H1 (cell line): ENCODE measurements around the gene DDX49. TPM values are rescaled to one million over a fixed set of nuclear protein-coding genes. Genes with fewer than 3 reads are reported as not detected.

Source experiments
- CTCF ChIA-PET: fragments of 300-600 bp; sonication (Branson Sonifier 250); formaldehyde crosslinking; loops from one replicate; lab custom pipeline; 2021; ENCODE audit not compliant: partially characterized antibody; lab: Charles Lee
- POLR2A ChIA-PET: fragments of 300-600 bp; sonication (Branson Sonifier 250); formaldehyde crosslinking; loops from one replicate; lab custom pipeline; 2021; ENCODE audit warnings: inconsistent platforms; ENCODE audit not compliant: partially characterized antibody; lab: Charles Lee
- DNase-seq, 2 experiments: peaks; one replicate each; pipeline versions ENCODE4 v3.0.0 to v3.0.0-alpha.2; 2010 to 2022; ENCODE audit warnings: low spot score in 2 of 2, low read depth in 1 of 2, mixed read lengths in 1 of 2
- FAIRE-seq: peaks from 2 replicates; lab custom pipeline; 2011; peaks lifted over from hg19 to GRCh38; lab: Jason Lieb, UNC
- H2AFZ ChIP-seq: 2 replicates; pipeline ENCODE4 v1.8.1; 2012; ENCODE audit warnings: low read length, inconsistent platforms
- H2AK5ac ChIP-seq: 2 replicates; pipeline ENCODE4 v1.6.1; 2013; ENCODE audit warnings: low read depth, low read length
- H2BK120ac ChIP-seq: replicated peaks from 2 replicates; pipeline ENCODE3; 2013; ENCODE audit warnings: low read depth, low read length, inconsistent platforms
- H2BK12ac ChIP-seq: 2 replicates; pipeline ENCODE4 v1.6.1; 2013; ENCODE audit warnings: low read depth, low read length
- H2BK15ac ChIP-seq: 2 replicates; pipeline ENCODE4 v1.6.1; 2013; ENCODE audit warnings: low read length
- H2BK20ac ChIP-seq: 2 replicates; pipeline ENCODE4 v1.6.1; 2013; ENCODE audit warnings: low read length
- H2BK5ac ChIP-seq: 2 replicates; pipeline ENCODE4 v1.6.1; 2013; ENCODE audit warnings: low read depth, low read length
- H3K14ac ChIP-seq: 2 replicates; pipeline ENCODE4 v1.6.1; 2013; ENCODE audit warnings: inconsistent platforms; ENCODE audit not compliant: insufficient read length
- H3K18ac ChIP-seq: 2 replicates; pipeline ENCODE4 v1.6.1; 2013; ENCODE audit warnings: low read length; ENCODE audit errors: extremely low read depth
- H3K23ac ChIP-seq: 2 replicates; pipeline ENCODE4 v1.6.1; 2013; ENCODE audit warnings: inconsistent platforms; ENCODE audit not compliant: insufficient read length
- H3K23me2 ChIP-seq: 2 replicates; pipeline ENCODE4 v1.6.1; 2013; ENCODE audit warnings: low read depth, low read length
- H3K27ac ChIP-seq: 2 replicates; pipeline ENCODE4 v1.6.1; 2011; ENCODE audit warnings: low read depth, low read length, inconsistent platforms
- H3K27me3 ChIP-seq, 4 experiments: replicated peaks in 1 of 4; 1 replicate in 1 of 4; 2 replicates in 3 of 4; pipeline versions ENCODE4 v1.6.1 to v1.8.1; 2011 to 2013; ENCODE audit warnings: low read length in 3 of 4, mild to moderate bottlenecking in 3 of 4, inconsistent platforms in 2 of 4, mixed read lengths in 2 of 4, moderate library complexity in 1 of 4; ENCODE audit not compliant: control insufficient read depth in 3 of 4, insufficient read depth in 3 of 4; ENCODE audit errors: extremely low read depth in 1 of 4
- H3K36me3 ChIP-seq, 4 experiments: 2 replicates each; pipeline versions ENCODE4 v1.6.1 to v1.8.1; 2011 to 2013; ENCODE audit warnings: mild to moderate bottlenecking in 4 of 4, low read length in 3 of 4, moderate library complexity in 2 of 4, control low read depth in 1 of 4, inconsistent platforms in 1 of 4; ENCODE audit not compliant: insufficient read depth in 4 of 4, control insufficient read depth in 2 of 4
- H3K4ac ChIP-seq: replicated peaks from 2 replicates; pipeline ENCODE3; 2013; ENCODE audit warnings: low read length, low read depth, mixed read lengths, inconsistent platforms; ENCODE audit not compliant: insufficient read length
- H3K4me1 ChIP-seq, 4 experiments: replicated peaks in 1 of 4; 1 replicate in 1 of 4; 2 replicates in 3 of 4; pipeline versions ENCODE4 v1.6.1 to v1.8.1; 2011 to 2013; ENCODE audit warnings: low read length in 3 of 4, inconsistent platforms in 2 of 4, mixed read lengths in 1 of 4; ENCODE audit not compliant: insufficient read depth in 4 of 4, control insufficient read depth in 3 of 4
- H3K4me2 ChIP-seq, 2 experiments: 2 replicates each; pipeline versions ENCODE4 v1.6.1 to v1.8.1; 2011 to 2013; ENCODE audit warnings: low read depth in 2 of 2, low read length in 2 of 2, control low read depth in 1 of 2, inconsistent platforms in 1 of 2, mild to moderate bottlenecking in 1 of 2; ENCODE audit not compliant: insufficient read depth in 1 of 2
- H3K4me3 ChIP-seq, 4 experiments: fragments of 200-600, 300-600 bp in 1 of 4; sonication (generic), shearing (Covaris generic), sonication (Bioruptor Twin) in 1 of 4; 2 replicates each; pipeline versions ENCODE4 v1.5.1 to v1.8.1; 2011 to 2016; ENCODE audit warnings: low read length in 4 of 4, low read depth in 3 of 4, control low read depth in 2 of 4, inconsistent platforms in 2 of 4, mild to moderate bottlenecking in 2 of 4, mixed read lengths in 1 of 4, moderate library complexity in 1 of 4; ENCODE audit not compliant: insufficient read depth in 2 of 4; ENCODE audit errors: extremely low read depth in 1 of 4
- H3K56ac ChIP-seq: replicated peaks from 2 replicates; pipeline ENCODE3; 2013; ENCODE audit warnings: low read depth, mild to moderate bottlenecking, mixed read lengths, low read length, inconsistent platforms; ENCODE audit not compliant: insufficient read length
- H3K79me1 ChIP-seq: 2 replicates; pipeline ENCODE4 v1.6.1; 2013; ENCODE audit warnings: low read depth, low read length, control low read depth
- H3K79me2 ChIP-seq, 2 experiments: 2 replicates each; pipeline versions ENCODE4 v1.6.1 to v1.8.1; 2012 to 2013; ENCODE audit warnings: low read length in 2 of 2, mild to moderate bottlenecking in 2 of 2, inconsistent platforms in 1 of 2; ENCODE audit not compliant: insufficient read depth in 2 of 2, control insufficient read depth in 1 of 2
- H3K9ac ChIP-seq, 4 experiments: replicated peaks in 1 of 4; 1 replicate in 1 of 4; 2 replicates in 3 of 4; pipeline versions ENCODE4 v1.6.1 to v1.8.1; 2011 to 2013; ENCODE audit warnings: low read depth in 3 of 4, low read length in 3 of 4, control low read depth in 2 of 4, mild to moderate bottlenecking in 2 of 4, moderate library complexity in 2 of 4, inconsistent platforms in 1 of 4; ENCODE audit errors: extremely low read depth in 1 of 4
- H3K9me3 ChIP-seq, 2 experiments: 2 replicates each; pipeline versions ENCODE4 v1.6.1 to v1.8.1; 2012 to 2013; ENCODE audit warnings: mild to moderate bottlenecking in 2 of 2, moderate library complexity in 2 of 2, control low read depth in 1 of 2, inconsistent platforms in 1 of 2, low read depth in 1 of 2, low read length in 1 of 2, mixed read lengths in 1 of 2; ENCODE audit not compliant: insufficient read depth in 2 of 2
- H4K20me1 ChIP-seq, 2 experiments: replicated peaks in 1 of 2; 2 replicates each; pipeline versions ENCODE3 to v1.8.1; 2011 to 2013; ENCODE audit warnings: inconsistent platforms in 2 of 2, low read length in 2 of 2, mild to moderate bottlenecking in 1 of 2; ENCODE audit not compliant: insufficient read depth in 2 of 2, control insufficient read depth in 1 of 2
- H4K5ac ChIP-seq: 2 replicates; pipeline ENCODE4 v1.6.1; 2013; ENCODE audit warnings: low read length, low read depth, mixed read lengths, inconsistent platforms; ENCODE audit not compliant: insufficient read length
- H4K8ac ChIP-seq: 2 replicates; pipeline ENCODE4 v1.8.0; 2013; ENCODE audit warnings: mild to moderate bottlenecking, moderate library complexity, low read length, inconsistent platforms; ENCODE audit not compliant: insufficient read depth; ENCODE audit errors: extremely low read depth
- H4K91ac ChIP-seq: replicated peaks from 2 replicates; pipeline ENCODE3; 2013; ENCODE audit warnings: low read length, mixed read lengths, inconsistent platforms; ENCODE audit not compliant: insufficient read length
- BCL11A ChIP-seq, 2 experiments: IDR thresholded peaks; one replicate each; pipeline ENCODE4 v1.6.1; 2011; ENCODE audit warnings: low read depth in 2 of 2, low read length in 2 of 2, mild to moderate bottlenecking in 2 of 2
- FOSL1 ChIP-seq: IDR thresholded peaks from 2 replicates; pipeline ENCODE4 v1.6.1; 2011; ENCODE audit warnings: mild to moderate bottlenecking, low read depth, low read length, moderate library complexity; ENCODE audit not compliant: insufficient read depth
- HDAC6 ChIP-seq: IDR thresholded peaks from one replicate; pipeline ENCODE4 v1.7.1; 2012; ENCODE audit warnings: low read depth, mild to moderate bottlenecking, inconsistent platforms, low read length, moderate library complexity
- KDM5A ChIP-seq: fragments of 200-600 bp; IDR thresholded peaks from 2 replicates; pipeline ENCODE4 v1.7.1; 2012; ENCODE audit warnings: mild to moderate bottlenecking, low read length, inconsistent platforms, mixed read lengths
- POLR2A ChIP-seq, 2 experiments: IDR thresholded peaks; 1 replicate in 1 of 2; 2 replicates in 1 of 2; pipeline ENCODE4 v1.6.1; 2011; ENCODE audit warnings: low read depth in 2 of 2, low read length in 2 of 2, mild to moderate bottlenecking in 2 of 2; ENCODE audit errors: control extremely low read depth in 1 of 2
- RXRA ChIP-seq: IDR thresholded peaks from 2 replicates; pipeline ENCODE4 v1.6.1; 2011; ENCODE audit warnings: low read depth, mild to moderate bottlenecking, low read length, moderate library complexity; ENCODE audit not compliant: insufficient read depth
- SIX5 ChIP-seq: IDR thresholded peaks from 2 replicates; pipeline ENCODE4 v1.6.1; 2011; ENCODE audit warnings: mild to moderate bottlenecking, low read depth, low read length
- SP1 ChIP-seq: IDR thresholded peaks from 2 replicates; pipeline ENCODE4 v1.6.1; 2011; ENCODE audit warnings: low read depth, low read length
- SP2 ChIP-seq: IDR thresholded peaks from 2 replicates; pipeline ENCODE4 v1.6.1; 2012; ENCODE audit warnings: mild to moderate bottlenecking, low read length, inconsistent platforms
- SP4 ChIP-seq: IDR thresholded peaks from 2 replicates; pipeline ENCODE4 v1.6.1; 2012; ENCODE audit warnings: low read length, inconsistent platforms
- polyA plus RNA-seq, 7 experiments: library from polyadenylated mRNA; depleted of rRNA in 3 of 7; stranded (reverse) in 5 of 7; unstranded in 2 of 7; fragments of >200 nt in 5 of 7; fragments of 200-250 nt in 2 of 7; gene quantifications; 1 replicate in 5 of 7; 2 replicates in 1 of 7; 4 replicates in 1 of 7; pipeline versions ENCODE4 v1.2.1 to v1.2.3, GENCODE V29; 2011 to 2013; ENCODE audit warnings: missing spikeins in 2 of 7, mixed read lengths in 2 of 7
- total RNA-seq: library from RNA; stranded (reverse); fragmentation: NEBNext Ultra II Directional; extraction: Animal tissue kit (Norgen Biotek cat#: 25700); gene quantifications from 2 replicates; pipeline ENCODE4 v1.2.1, GENCODE V29; 2021

Gene DDX49
- total and polyA plus RNA-seq, 2 of the 8 experiments (the other 6 are each of a cell fraction or from before 2014, with no cell fraction given): 41.3 to 46.5 TPM

GRCh38 chr19:18946335-18946734, 26.8 kb downstream of the DDX49 start:
- TF ChIP-seq SP1 (no peak), SP4 (no peak), POLR2A (IDR thresholded peaks at IDR 0.05; ENCODE audit: control extremely low read depth in 1 of 2, low read depth in 2 of 2, low read length in 2 of 2) (no peak), BCL11A (IDR thresholded peaks at IDR 0.05; ENCODE audit: low read depth in 2 of 2, low read length in 2 of 2) (no peak), KDM5A (no peak), HDAC6 (no peak), FOSL1 (no peak), RXRA (no peak), SIX5 (no peak), SP2 (no peak)
- no peaks in the 10 kb centered on the region for H3K79me1 ChIP-seq
- H3K18ac ChIP-seq: no peak overlapping the region
- no peak overlapping the region for H2BK120ac ChIP-seq
- H2BK20ac ChIP-seq: no peak overlapping the region
- no peak overlapping the region for H3K27ac ChIP-seq
- H4K91ac ChIP-seq: no peak overlapping the region
- DNase-seq (no peak), FAIRE-seq (no peak)
- no peak overlapping the region for H3K23ac ChIP-seq
- H3K9ac ChIP-seq: no peak overlapping the region
- no peak overlapping the region for H2BK15ac ChIP-seq
- H3K79me2 ChIP-seq: no peaks in the 10 kb centered on the region; a peak in 1 of 4 replicates
- no peak overlapping the region for H3K4me2 ChIP-seq
- no peak overlapping the region for H3K56ac ChIP-seq
- no peak overlapping the region for H2BK5ac ChIP-seq
- POLR2A ChIA-PET: interaction anchor here (0.6 kb wide), 2 partner anchors 10 to 20 kb away, joined by 3 read pairs; no protein-coding TSS in a partner anchor
- no peak overlapping the region for H4K8ac ChIP-seq
- no peak overlapping the region for H3K4me3 ChIP-seq
- H3K36me3 ChIP-seq: 0 out of 8 replicates have a peak, but pooled peaks cover 0 to 5% (median 0%) of the 10 kb centered on the region in 4 experiments
- H3K9me3 ChIP-seq: no peaks in the 10 kb centered on the region
- H3K27me3 ChIP-seq: no peaks in the 10 kb centered on the region
- H2AFZ ChIP-seq: no peak overlapping the region
- peaks cover 1 to 2% of the 10 kb centered on the region in 2 experiments for H4K20me1 ChIP-seq
- no peak overlapping the region for H2AK5ac ChIP-seq
- CTCF ChIA-PET: interaction anchor here (0.8 kb wide), 1 partner anchor 12 kb away, joined by 3 read pairs; no protein-coding TSS in a partner anchor
- no peak overlapping the region for H3K14ac ChIP-seq
- H2BK12ac ChIP-seq: no peak overlapping the region
- no peak overlapping the region for H4K5ac ChIP-seq
- H3K4ac ChIP-seq: no peak overlapping the region
- H3K4me1 ChIP-seq: peaks cover 0 to 7% (median 6%) of the 10 kb centered on the region in 4 experiments; a peak in 6 of 7 replicates
- H3K23me2 ChIP-seq: peaks cover 7% of the 10 kb centered on the region; the same call in 1 of the 2 replicates
